HG03097 (cell line): ENCODE results near the gene SPRY2.

Experiments used
- ATAC-seq: cut with Tn5 transposase; IDR thresholded peaks from one replicate; pipeline ENCODE4 v1.9.1; 2021; ENCODE audit not compliant: unreplicated experiment, low FRiP score

Gene SPRY2

GRCh38 chr13:80341101-80341755 lies at the start of gene SPRY2:
SPRY2 (minus strand) TSS chr13:80341126; CDS start chr13:80337705, 3,421 bp downstream.
- ATAC-seq = peak; percentile 71

- no peak for ATAC-seq
Measured at GRCh38 chr13:80390338-80390737, 49.4 kb upstream of the SPRY2 start.

GRCh38 chr13:80389073-80390038 lies 48.4 kb upstream of the SPRY2 start:
- ATAC-seq = no peak

GRCh38 chr13:80388506-80388905 lies 47.6 kb upstream of the SPRY2 start:
- ATAC-seq = no peak

GRCh38 chr13:80386592-80386991 lies 45.7 kb upstream of the SPRY2 start:
- ATAC-seq = no peak

GRCh38 chr13:80386002-80386401 lies 45.1 kb upstream of the SPRY2 start:
- no peak for ATAC-seq

GRCh38 chr13:80382576-80382975 lies 41.6 kb upstream of the SPRY2 start:
- ATAC-seq = no peak

GRCh38 chr13:80379245-80379644 lies 38.3 kb upstream of the SPRY2 start:
- no peak for ATAC-seq

- no peak for ATAC-seq
Measured at GRCh38 chr13:80376554-80376953, 35.6 kb upstream of the SPRY2 start.

- no peak for ATAC-seq
Measured at GRCh38 chr13:80374901-80375300, 34.0 kb upstream of the SPRY2 start.

- ATAC-seq = no peak
Measured at GRCh38 chr13:80374444-80374843, 33.5 kb upstream of the SPRY2 start.

- ATAC-seq = no peak
Measured at GRCh38 chr13:80371840-80372509, 31.0 kb upstream of the SPRY2 start.

- ATAC-seq = no peak
Measured at GRCh38 chr13:80367473-80367872, 26.5 kb upstream of the SPRY2 start.

- no peak for ATAC-seq
Measured at GRCh38 chr13:80363890-80364503, 23.1 kb upstream of the SPRY2 start.

- ATAC-seq = no peak
Measured at GRCh38 chr13:80362481-80362880, 21.6 kb upstream of the SPRY2 start.

GRCh38 chr13:80361883-80362327 lies 21.0 kb upstream of the SPRY2 start:
- peak; percentile 90 for ATAC-seq

- ATAC-seq = no peak
Measured at GRCh38 chr13:80361298-80361697, 20.4 kb upstream of the SPRY2 start.

- no peak for ATAC-seq
Measured at GRCh38 chr13:80360453-80360800, 19.5 kb upstream of the SPRY2 start.

- ATAC-seq = no peak
Measured at GRCh38 chr13:80359778-80360452, 19.0 kb upstream of the SPRY2 start.

- no peak for ATAC-seq
Measured at GRCh38 chr13:80359414-80359777, 18.5 kb upstream of the SPRY2 start.
